Osteoblast (primary cell): ENCODE data around the gene LRFN3. TPM values are rescaled to one million over a fixed set of nuclear protein-coding genes. Genes with fewer than 3 reads are reported as not detected.

Experiments
- DNase-seq: peaks from one replicate; pipeline ENCODE4 v3.0.0; 2011; ENCODE audit warnings: low spot score, mixed read lengths; ENCODE audit not compliant: insufficient read length; ENCODE audit errors: missing footprints
- H2AFZ ChIP-seq: 2 replicates; pipeline ENCODE4 v1.6.0; 2011; ENCODE audit warnings: mild to moderate bottlenecking, low read length
- H3K27ac ChIP-seq: 2 replicates; pipeline ENCODE4 v1.5.1; 2011; ENCODE audit warnings: mild to moderate bottlenecking, low read depth, low read length, moderate library complexity
- H3K27me3 ChIP-seq: 2 replicates; pipeline ENCODE4 v1.6.0; 2012; ENCODE audit warnings: mild to moderate bottlenecking, control low read depth, inconsistent platforms, low read length, moderate library complexity; ENCODE audit not compliant: insufficient read depth
- H3K36me3 ChIP-seq: 2 replicates; pipeline ENCODE4 v1.5.1; 2011; ENCODE audit warnings: mild to moderate bottlenecking, low read length, control low read depth, moderate library complexity; ENCODE audit not compliant: insufficient read depth
- H3K4me1 ChIP-seq: 2 replicates; pipeline ENCODE4 v1.5.1; 2011; ENCODE audit warnings: mild to moderate bottlenecking, low read length, control low read depth, moderate library complexity; ENCODE audit not compliant: insufficient read depth
- H3K4me2 ChIP-seq: 2 replicates; pipeline ENCODE4 v1.6.0; 2011; ENCODE audit warnings: mild to moderate bottlenecking, low read length; ENCODE audit not compliant: insufficient read depth
- H3K4me3 ChIP-seq: fragments of 200-600 bp; sonication (generic); 3 replicates; pipeline ENCODE4 v1.5.1; 2012; ENCODE audit warnings: mild to moderate bottlenecking, low read length, inconsistent platforms; ENCODE audit not compliant: insufficient read depth
- H3K79me2 ChIP-seq: 2 replicates; pipeline ENCODE4 v1.6.0; 2012; ENCODE audit warnings: mild to moderate bottlenecking, low read length, control low read depth, inconsistent platforms; ENCODE audit not compliant: insufficient read depth
- H3K9me3 ChIP-seq: 2 replicates; pipeline ENCODE4 v1.5.1; 2011; ENCODE audit warnings: low read depth, low read length, control low read depth
- H4K20me1 ChIP-seq: 2 replicates; pipeline ENCODE4 v1.6.0; 2012; ENCODE audit warnings: mild to moderate bottlenecking, low read length, control low read depth; ENCODE audit not compliant: insufficient read depth
- total RNA-seq: library from RNA; depleted of rRNA; stranded (reverse); fragments of >200 nt; gene quantifications from 2 replicates; pipeline ENCODE4 v1.2.3, GENCODE V29; 2012
- TF ChIP-seq, protein P1 (sequence below): IDR thresholded peaks from 2 replicates; pipeline ENCODE4 v1.5.1; 2011; ENCODE audit warnings: mild to moderate bottlenecking, low read depth, low read length, moderate library complexity; ENCODE audit errors: extremely low read depth

Gene LRFN3
- total RNA-seq, 1 donor: 6.9 TPM

DNA sequence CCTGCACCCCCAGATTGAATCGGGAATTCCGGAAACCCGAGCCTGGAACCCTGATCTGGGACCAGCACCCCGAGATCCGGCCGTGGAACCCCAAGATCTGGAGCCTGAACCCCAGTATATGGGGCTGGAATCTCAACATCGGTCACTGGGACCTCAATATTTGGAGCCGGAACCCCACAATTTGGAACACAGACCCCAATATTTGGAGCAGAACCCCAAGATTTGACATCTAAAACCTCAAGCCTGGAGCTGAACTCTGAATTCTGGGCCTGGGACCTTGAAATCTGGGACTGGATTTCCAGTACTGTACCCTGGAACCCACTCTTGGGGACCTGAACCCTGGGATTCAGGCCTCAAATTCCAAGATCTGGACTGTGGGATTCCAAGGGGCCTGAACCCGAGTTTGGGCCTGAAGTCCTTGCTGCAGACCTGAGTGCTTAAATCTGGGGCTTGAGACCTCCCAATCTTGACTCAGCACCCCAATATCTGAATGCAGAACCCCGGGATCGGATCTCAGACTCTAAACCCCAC lies 629 bp downstream of the LRFN3 start:
- no peaks in the 10 kb centered on the region for H3K27me3 ChIP-seq
- H3K36me3 ChIP-seq: no peaks in the 10 kb centered on the region
- peak overlapping the region; percentile 31 for H2AFZ ChIP-seq
- H3K4me1 ChIP-seq: peaks cover 22% of the 10 kb centered on the region
- H3K9me3 ChIP-seq: no peaks in the 10 kb centered on the region
- peak; percentile 91 for DNase-seq
- H3K4me2 ChIP-seq: peak overlapping the region; percentile 85
- peak overlapping the region; percentile 74 for H3K4me3 ChIP-seq
- TF ChIP-seq, protein P1, sequence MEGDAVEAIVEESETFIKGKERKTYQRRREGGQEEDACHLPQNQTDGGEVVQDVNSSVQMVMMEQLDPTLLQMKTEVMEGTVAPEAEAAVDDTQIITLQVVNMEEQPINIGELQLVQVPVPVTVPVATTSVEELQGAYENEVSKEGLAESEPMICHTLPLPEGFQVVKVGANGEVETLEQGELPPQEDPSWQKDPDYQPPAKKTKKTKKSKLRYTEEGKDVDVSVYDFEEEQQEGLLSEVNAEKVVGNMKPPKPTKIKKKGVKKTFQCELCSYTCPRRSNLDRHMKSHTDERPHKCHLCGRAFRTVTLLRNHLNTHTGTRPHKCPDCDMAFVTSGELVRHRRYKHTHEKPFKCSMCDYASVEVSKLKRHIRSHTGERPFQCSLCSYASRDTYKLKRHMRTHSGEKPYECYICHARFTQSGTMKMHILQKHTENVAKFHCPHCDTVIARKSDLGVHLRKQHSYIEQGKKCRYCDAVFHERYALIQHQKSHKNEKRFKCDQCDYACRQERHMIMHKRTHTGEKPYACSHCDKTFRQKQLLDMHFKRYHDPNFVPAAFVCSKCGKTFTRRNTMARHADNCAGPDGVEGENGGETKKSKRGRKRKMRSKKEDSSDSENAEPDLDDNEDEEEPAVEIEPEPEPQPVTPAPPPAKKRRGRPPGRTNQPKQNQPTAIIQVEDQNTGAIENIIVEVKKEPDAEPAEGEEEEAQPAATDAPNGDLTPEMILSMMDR: no peak
- H3K27ac ChIP-seq: no peak overlapping the region
- peaks cover 16% of the 10 kb centered on the region for H4K20me1 ChIP-seq
- H3K79me2 ChIP-seq: no peaks in the 10 kb centered on the region

DNA sequence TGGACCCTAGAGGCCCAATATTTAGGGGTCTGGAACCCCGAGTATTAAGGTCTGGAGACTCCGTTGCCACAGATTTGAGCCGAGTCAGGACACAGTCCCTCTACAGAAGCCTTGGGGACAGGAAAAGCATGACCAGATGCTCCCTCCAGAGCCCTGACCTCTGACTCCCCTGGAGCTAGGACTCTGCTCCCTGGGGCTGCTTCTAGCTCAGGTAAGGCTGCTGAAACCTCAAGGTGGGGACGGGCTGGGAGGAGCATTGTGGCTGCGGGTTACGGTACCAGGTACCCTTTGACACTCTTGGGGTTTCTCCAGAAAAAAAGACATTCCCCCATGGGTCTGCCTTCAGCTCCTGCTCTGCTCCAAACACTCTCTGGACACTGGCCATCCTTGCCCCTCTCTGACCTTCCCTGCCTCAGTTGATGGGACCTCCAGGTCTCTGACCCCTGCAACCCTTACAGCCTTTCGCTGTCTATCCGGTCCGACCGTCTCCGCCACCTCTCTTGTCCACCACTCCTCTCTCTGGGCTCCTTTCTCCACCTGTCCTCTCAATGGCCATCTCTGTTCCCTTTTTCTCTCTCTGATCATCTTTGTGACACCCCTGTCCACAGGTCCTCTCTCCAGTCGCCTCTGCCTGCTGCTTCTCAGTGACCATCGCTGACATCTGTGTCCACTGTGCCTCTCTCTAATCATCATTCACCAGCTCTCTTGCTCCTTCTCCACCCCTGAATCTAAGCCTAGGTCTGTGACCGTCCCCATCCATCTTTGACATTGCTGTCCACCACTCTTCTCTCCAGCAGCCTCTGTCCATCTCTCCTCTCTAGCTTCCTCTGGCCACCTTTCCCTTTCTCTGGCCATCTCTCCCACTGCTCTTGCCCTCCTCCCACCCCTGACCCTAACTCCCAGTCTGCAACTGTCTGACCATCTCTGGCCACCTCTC lies 1.4 kb downstream of the LRFN3 start:
- peaks cover 16% of the 10 kb centered on the region for H4K20me1 ChIP-seq
- H3K9me3 ChIP-seq: no peaks in the 10 kb centered on the region
- peak; percentile 93 for DNase-seq
- no peaks in the 10 kb centered on the region for H3K36me3 ChIP-seq
- H3K4me2 ChIP-seq: peak overlapping the region; percentile 85
- H3K4me1 ChIP-seq: peaks cover 22% of the 10 kb centered on the region
- no peaks in the 10 kb centered on the region for H3K79me2 ChIP-seq
- no peak overlapping the region for H3K27ac ChIP-seq
- no peaks in the 10 kb centered on the region for H3K27me3 ChIP-seq
- no peak overlapping the region for H2AFZ ChIP-seq
- H3K4me3 ChIP-seq: peak overlapping the region; percentile 74
- TF ChIP-seq, protein P1: no peak

DNA sequence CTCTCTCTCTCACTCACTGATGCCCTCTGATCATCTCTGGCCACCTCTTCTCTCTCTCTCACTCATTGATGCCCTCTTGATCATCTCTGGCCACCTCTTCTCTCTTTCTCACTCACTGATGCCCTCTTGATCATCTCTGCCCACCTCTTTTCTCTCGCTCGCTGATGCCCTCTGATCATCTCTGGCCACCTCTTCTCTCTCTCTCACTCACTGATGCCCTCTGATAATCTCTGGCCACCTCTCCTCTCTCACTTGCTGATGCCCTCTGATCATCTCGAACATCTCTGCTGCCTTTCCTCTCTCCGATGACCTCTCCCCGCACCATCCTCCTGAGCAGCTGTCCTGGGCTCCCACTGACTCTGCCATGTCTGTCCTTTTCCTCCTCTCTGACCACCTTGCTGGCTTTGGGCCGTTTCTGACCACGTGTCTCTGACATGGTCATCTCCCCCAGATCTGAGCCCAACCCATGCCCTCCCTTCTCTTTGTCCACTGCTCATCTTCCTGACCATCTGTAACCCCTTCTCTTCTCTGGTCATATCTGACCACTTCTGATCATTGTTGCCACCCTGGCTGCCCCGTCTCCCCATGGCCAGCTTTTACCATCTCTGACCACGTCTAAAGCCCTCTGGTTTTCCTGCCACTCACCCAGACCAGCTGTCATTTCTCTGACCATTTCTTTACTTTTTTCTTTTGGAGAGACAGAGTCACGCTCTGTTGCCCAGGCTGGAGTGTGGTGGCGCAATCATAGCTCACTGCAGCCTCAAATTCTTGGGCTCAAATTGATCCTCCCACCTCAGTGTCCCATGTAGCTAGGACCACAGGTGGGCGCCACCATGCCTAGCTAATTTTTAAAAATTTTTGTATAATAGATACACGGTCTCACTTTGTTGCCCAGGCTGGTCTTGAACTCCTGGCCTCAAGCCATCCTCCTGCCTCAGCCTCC lies 2.4 kb downstream of the LRFN3 start:
- no peaks in the 10 kb centered on the region for H3K27me3 ChIP-seq
- H3K4me3 ChIP-seq: no peak overlapping the region
- no peak overlapping the region for H3K27ac ChIP-seq
- TF ChIP-seq, protein P1: no peak
- no peaks in the 10 kb centered on the region for H3K9me3 ChIP-seq
- H4K20me1 ChIP-seq: peaks cover 16% of the 10 kb centered on the region
- peak overlapping the region; percentile 85 for H3K4me2 ChIP-seq
- H2AFZ ChIP-seq: no peak overlapping the region
- no peaks in the 10 kb centered on the region for H3K79me2 ChIP-seq
- peak; percentile 79 for DNase-seq
- peaks cover 22% of the 10 kb centered on the region for H3K4me1 ChIP-seq
- H3K36me3 ChIP-seq: no peaks in the 10 kb centered on the region
